ENCODE data around the gene TUBB2B.

Gene TUBB2B

GRCh38 chr6:3227363-3228045 is at the start of gene TUBB2B:
TUBB2B (minus strand) TSS chr6:3227653; CDS start chr6:3227543, 110 bp downstream.
- DNase-seq = peak; percentile 97

GRCh38 chr6:3277251-3277650 is 49.8 kb upstream of the TUBB2B start:
- DNase-seq = no peak

- DNase-seq = no peak
These were observed 49.0 kb upstream of the TUBB2B start for GRCh38 chr6:3276174-3277167.

- DNase-seq = no peak
These were observed 46.5 kb upstream of the TUBB2B start for GRCh38 chr6:3273707-3274521.

- no peak for DNase-seq
These were observed 45.6 kb upstream of the TUBB2B start for GRCh38 chr6:3272911-3273547.

GRCh38 chr6:3271756-3272155 is 44.3 kb upstream of the TUBB2B start:
- DNase-seq = no peak

- no peak for DNase-seq
These were observed 42.8 kb upstream of the TUBB2B start for GRCh38 chr6:3270258-3270657.

GRCh38 chr6:3269281-3269975 is 42.0 kb upstream of the TUBB2B start:
- no peak for DNase-seq

GRCh38 chr6:3268680-3269079 is 41.2 kb upstream of the TUBB2B start:
- DNase-seq = no peak

GRCh38 chr6:3267162-3267561 is 39.7 kb upstream of the TUBB2B start:
- no peak for DNase-seq

GRCh38 chr6:3266170-3266569 is 38.7 kb upstream of the TUBB2B start:
- no peak for DNase-seq

- DNase-seq = no peak
These were observed 38.2 kb upstream of the TUBB2B start for GRCh38 chr6:3265671-3266070.

- DNase-seq = no peak
These were observed 36.9 kb upstream of the TUBB2B start for GRCh38 chr6:3264356-3264755.

- no peak for DNase-seq
These were observed 35.6 kb upstream of the TUBB2B start for GRCh38 chr6:3263096-3263495.

GRCh38 chr6:3261921-3262320 is 34.5 kb upstream of the TUBB2B start:
- no peak for DNase-seq

GRCh38 chr6:3261518-3261820 is 34.0 kb upstream of the TUBB2B start:
- DNase-seq = no peak

GRCh38 chr6:3260772-3261517 is 33.5 kb upstream of the TUBB2B start:
- DNase-seq = no peak

GRCh38 chr6:3260296-3260695 is 32.8 kb upstream of the TUBB2B start:
- no peak for DNase-seq

GRCh38 chr6:3259491-3259958 is 32.1 kb upstream of the TUBB2B start:
- peak; percentile 79 for DNase-seq

- DNase-seq = peak; percentile 97
These were observed 31.5 kb upstream of the TUBB2B start, which contains the start of gene PSMG4 for GRCh38 chr6:3258720-3259490. PSMG4 (plus strand) TSS chr6:3258947; CDS start chr6:3259023, 76 bp downstream.
